Upper lobe of right lung (tissue), 1 donor: Measurements from ENCODE around the gene GALNT3. TPM values are rescaled to one million over a fixed set of nuclear protein-coding genes. Genes with fewer than 3 reads are reported as not detected.

Experiments
- ATAC-seq: fragments of 200-7000 bp; cut with Tn5 transposase; one replicate; pipeline ENCODE4 v1.9.1; 2020; ENCODE audit warnings: mild to moderate bottlenecking, moderate library complexity
- DNase-seq: peaks from one replicate; pipeline ENCODE4 v3.0.0-alpha.2; 2020
- H3K27ac ChIP-seq: fragments of 200-600 bp; one replicate; pipeline ENCODE4 v1.8.0; 2022
- H3K27me3 ChIP-seq: fragments of 200-600 bp; one replicate; pipeline ENCODE4 v1.8.0; 2022; ENCODE audit warnings: mild to moderate bottlenecking
- H3K36me3 ChIP-seq: fragments of 200-600 bp; one replicate; pipeline ENCODE4 v1.8.0; 2022
- H3K4me1 ChIP-seq: fragments of 200-600 bp; one replicate; pipeline ENCODE4 v1.8.0; 2022
- H3K4me3 ChIP-seq: fragments of 200-600 bp; one replicate; pipeline ENCODE4 v1.8.0; 2022; ENCODE audit warnings: mild to moderate bottlenecking
- H3K9me3 ChIP-seq: fragments of 200-600 bp; one replicate; pipeline ENCODE4 v1.8.0; 2022
- intact Hi-C: fragments of 100-400 bp; cut with DNase I; formaldehyde crosslinking; loops from one replicate; pipeline ENCODE4 v1.11.0; 2022
- total RNA-seq: library from RNA; stranded (reverse); fragmentation: NEBNext Ultra II Directional; extraction: Animal tissue kit (Norgen Biotek cat#: 25700); gene quantifications from one replicate; pipeline ENCODE4 v1.2.1, GENCODE V29; 2021
- TF ChIP-seq, protein P1 (sequence below): fragments of 200-600 bp; IDR thresholded peaks from one replicate; pipeline ENCODE4 v1.8.0; 2022; ENCODE audit warnings: antibody characterized with exemption
- donor health status: DM: no; HTN: yes; CAD: no; lungs with severe emphysema.

Gene GALNT3
- total RNA-seq, 1 donor from 2014 or later: 25.8 TPM

DNA sequence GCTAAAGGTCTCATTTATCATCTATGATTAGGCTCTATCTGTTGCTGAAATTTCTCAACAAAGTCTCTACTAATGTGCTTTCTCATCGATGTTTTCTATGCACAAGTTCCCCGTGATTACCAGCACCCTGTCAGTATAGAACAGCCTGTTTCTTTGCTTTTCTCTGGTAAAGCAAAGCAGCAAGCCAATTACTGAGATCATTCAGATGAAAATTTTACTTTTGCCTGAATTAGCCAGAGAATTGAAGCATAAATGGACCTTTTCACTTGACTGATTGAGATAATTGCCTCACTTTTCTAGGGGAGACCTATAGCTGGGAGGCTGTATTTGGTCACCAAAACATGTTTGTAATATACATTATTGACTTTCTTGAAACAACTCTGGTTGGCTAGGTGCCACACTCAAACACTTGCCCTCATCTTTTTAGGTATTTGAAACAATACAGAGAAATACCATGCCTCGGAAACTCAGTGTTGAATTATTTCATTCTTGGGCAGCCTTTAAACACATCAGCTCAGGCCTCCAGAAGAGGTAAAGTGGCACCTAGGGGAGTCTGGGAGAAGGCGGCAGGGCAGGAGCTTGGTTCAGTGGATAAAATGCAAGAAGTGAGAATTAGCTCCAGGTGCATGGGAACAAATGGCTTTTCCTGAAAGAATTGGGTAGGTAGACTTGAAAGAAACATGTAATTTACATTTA, 96.2 kb downstream of the GALNT3 start:
- TF ChIP-seq, protein P1, sequence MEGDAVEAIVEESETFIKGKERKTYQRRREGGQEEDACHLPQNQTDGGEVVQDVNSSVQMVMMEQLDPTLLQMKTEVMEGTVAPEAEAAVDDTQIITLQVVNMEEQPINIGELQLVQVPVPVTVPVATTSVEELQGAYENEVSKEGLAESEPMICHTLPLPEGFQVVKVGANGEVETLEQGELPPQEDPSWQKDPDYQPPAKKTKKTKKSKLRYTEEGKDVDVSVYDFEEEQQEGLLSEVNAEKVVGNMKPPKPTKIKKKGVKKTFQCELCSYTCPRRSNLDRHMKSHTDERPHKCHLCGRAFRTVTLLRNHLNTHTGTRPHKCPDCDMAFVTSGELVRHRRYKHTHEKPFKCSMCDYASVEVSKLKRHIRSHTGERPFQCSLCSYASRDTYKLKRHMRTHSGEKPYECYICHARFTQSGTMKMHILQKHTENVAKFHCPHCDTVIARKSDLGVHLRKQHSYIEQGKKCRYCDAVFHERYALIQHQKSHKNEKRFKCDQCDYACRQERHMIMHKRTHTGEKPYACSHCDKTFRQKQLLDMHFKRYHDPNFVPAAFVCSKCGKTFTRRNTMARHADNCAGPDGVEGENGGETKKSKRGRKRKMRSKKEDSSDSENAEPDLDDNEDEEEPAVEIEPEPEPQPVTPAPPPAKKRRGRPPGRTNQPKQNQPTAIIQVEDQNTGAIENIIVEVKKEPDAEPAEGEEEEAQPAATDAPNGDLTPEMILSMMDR: no peak
- ATAC-seq (no peak), DNase-seq (no peak)
- Histone ChIP-seq H3K4me3 (no peak overlapping the region), H3K4me1 (no peaks in the 10 kb centered on the region), H3K27me3 (no peaks in the 10 kb centered on the region), H3K9me3 (no peaks in the 10 kb centered on the region), H3K36me3 (no peaks in the 10 kb centered on the region), H3K27ac (no peak overlapping the region)
- intact Hi-C loops: loop anchor here (10.0 kb wide), 1 partner anchor 293 kb away; no protein-coding TSS in a partner anchor

Other genes with a start within 250 kb of the GALNT3 start
- 21.7 TPM for gene TTC21B, start 159.5 kb upstream of the GALNT3 start, total RNA-seq